Neural cell (in vitro differentiated cells): ENCODE results near the gene DYNLT5. TPM values are rescaled to one million over a fixed set of nuclear protein-coding genes. Genes with fewer than 3 reads are reported as not detected.

Source experiments
- H2AFZ ChIP-seq: fragments of 200-600, 300-800 bp; sonication (generic), shearing (Covaris generic); 2 replicates; pipeline ENCODE4 v1.6.0; 2014; ENCODE audit warnings: low read depth, mild to moderate bottlenecking, antibody characterized with exemption, low read length, moderate library complexity
- H3F3A ChIP-seq: fragments of 200-600 bp; shearing (Covaris generic); 2 replicates; pipeline ENCODE4 v1.6.1; 2016; ENCODE audit warnings: mild to moderate bottlenecking, moderate library complexity, mixed read lengths, antibody characterized with exemption, low read length; ENCODE audit not compliant: insufficient read depth, poor library complexity, severe bottlenecking
- H3K27ac ChIP-seq: fragments of 200-600, 300-800 bp; sonication (generic), shearing (Covaris generic); 2 replicates; pipeline ENCODE4 v1.5.1; 2014; ENCODE audit warnings: mild to moderate bottlenecking, low read length, moderate library complexity
- H3K27me3 ChIP-seq: fragments of 300-800, 200-600 bp; sonication (generic), shearing (Covaris generic); 2 replicates; pipeline ENCODE4 v1.6.0; 2014; ENCODE audit warnings: mild to moderate bottlenecking, low read depth, low read length, moderate library complexity; ENCODE audit not compliant: insufficient read depth
- H3K36me3 ChIP-seq: fragments of 300-800, 200-600 bp; sonication (generic), shearing (Covaris generic); 2 replicates; pipeline ENCODE4 v1.5.1; 2014; ENCODE audit warnings: mild to moderate bottlenecking, antibody characterized with exemption, low read length, moderate library complexity; ENCODE audit not compliant: insufficient read depth
- H3K4me2 ChIP-seq: fragments of 300-800, 200-600 bp; sonication (generic), shearing (Covaris generic); 2 replicates; pipeline ENCODE4 v1.6.0; 2014; ENCODE audit warnings: mild to moderate bottlenecking, low read length
- H3K4me3 ChIP-seq: fragments of 300-800, 200-600 bp; sonication (generic), shearing (Covaris generic); 2 replicates; pipeline ENCODE4 v1.5.1; 2014; ENCODE audit warnings: mild to moderate bottlenecking, low read length, moderate library complexity
- H3K79me2 ChIP-seq: fragments of 200-600 bp; shearing (Covaris generic); replicated peaks from 2 replicates; pipeline ENCODE4 v1.6.0; 2014; ENCODE audit warnings: mild to moderate bottlenecking, low read length, moderate library complexity; ENCODE audit not compliant: insufficient read depth
- H3K9ac ChIP-seq: fragments of 300-800, 200-600 bp; sonication (generic), shearing (Covaris generic); 2 replicates; pipeline ENCODE4 v1.6.1; 2016; ENCODE audit warnings: mild to moderate bottlenecking, low read length, mixed read lengths
- H3K9me2 ChIP-seq: fragments of 200-600 bp; shearing (Covaris generic); 2 replicates; pipeline ENCODE4 v1.6.1; 2016; ENCODE audit warnings: mild to moderate bottlenecking, low read length, mixed read lengths; ENCODE audit not compliant: insufficient read depth
- H3K9me3 ChIP-seq: fragments of 200-600, 300-800 bp; sonication (generic), shearing (Covaris generic); 2 replicates; pipeline ENCODE4 v1.6.1; 2016; ENCODE audit warnings: mild to moderate bottlenecking, mixed run types, low read length, moderate library complexity, mixed read lengths
- H4K20me1 ChIP-seq: fragments of 200-600 bp; shearing (Covaris generic); 2 replicates; pipeline ENCODE4 v1.6.1; 2016; ENCODE audit warnings: mild to moderate bottlenecking, mixed run types; ENCODE audit not compliant: insufficient read depth
- EP300 ChIP-seq: fragments of 450-650 bp; conservative IDR thresholded peaks from 2 replicates; pipeline ENCODE4 v1.6.1; 2014; ENCODE audit warnings: antibody characterized with exemption, mild to moderate bottlenecking, moderate library complexity; ENCODE audit not compliant: poor library complexity, severe bottlenecking
- EZH2 ChIP-seq: fragments of 200-600, 300-800 bp; shearing (Covaris generic), sonication (generic); IDR thresholded peaks from 2 replicates; pipeline ENCODE4 v1.6.1; 2014; ENCODE audit warnings: antibody characterized with exemption, low read length, borderline replicate concordance, mild to moderate bottlenecking; ENCODE audit not compliant: insufficient read depth, poor library complexity, severe bottlenecking
- MXI1 ChIP-seq: fragments of 450-650 bp; conservative IDR thresholded peaks from 2 replicates; pipeline ENCODE4 v1.6.1; 2014; ENCODE audit warnings: antibody characterized with exemption, mild to moderate bottlenecking; ENCODE audit not compliant: poor library complexity, severe bottlenecking
- POLR2AphosphoS5 ChIP-seq: IDR thresholded peaks from 2 replicates; pipeline ENCODE4 v1.6.1; 2012
- RAD21 ChIP-seq: fragments of 450-650 bp; conservative IDR thresholded peaks from 2 replicates; pipeline ENCODE4 v1.6.1; 2014; ENCODE audit warnings: antibody characterized with exemption, mild to moderate bottlenecking, moderate library complexity
- REST ChIP-seq: IDR thresholded peaks from 2 replicates; pipeline ENCODE4 v1.6.1; 2012; ENCODE audit warnings: borderline replicate concordance
- SMC3 ChIP-seq: fragments of 450-650 bp; conservative IDR thresholded peaks from 2 replicates; pipeline ENCODE4 v1.6.1; 2014; ENCODE audit warnings: antibody characterized with exemption, mild to moderate bottlenecking, moderate library complexity; ENCODE audit not compliant: poor library complexity
- TAF1 ChIP-seq: IDR thresholded peaks from 2 replicates; pipeline ENCODE4 v1.6.1; 2012; ENCODE audit warnings: low read depth
- polyA minus RNA-seq: library from RNA; depleted of rRNA, polyadenylated mRNA; stranded (reverse); fragments of >200 nt; gene quantifications from 2 replicates; pipeline ENCODE4 v1.2.3, GENCODE V29; 2014
- polyA plus RNA-seq: library from polyadenylated mRNA; depleted of rRNA; stranded (reverse); fragments of >200 nt; gene quantifications from 2 replicates; pipeline ENCODE4 v1.2.3, GENCODE V29; 2014
- TF ChIP-seq, protein P1 (sequence below): fragments of 450-650 bp; IDR thresholded peaks from 2 replicates; pipeline ENCODE4 v1.5.1; 2014; ENCODE audit warnings: antibody characterized with exemption, mild to moderate bottlenecking, moderate library complexity; ENCODE audit not compliant: poor library complexity, severe bottlenecking

The DYNLT5 gene, protein sequence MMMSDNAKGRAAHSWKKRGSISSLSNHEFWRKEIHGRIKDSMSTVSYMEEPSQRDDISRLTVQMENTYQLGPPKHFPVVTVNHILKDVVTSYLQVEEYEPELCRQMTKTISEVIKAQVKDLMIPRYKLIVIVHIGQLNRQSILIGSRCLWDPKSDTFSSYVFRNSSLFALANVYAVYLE
- polyA plus RNA-seq = not detected in 2 replicates
- not detected in 2 replicates for polyA minus RNA-seq

- no peak within 1 kb of the TSS for H3K27ac ChIP-seq
- no peaks in the 10 kb centered on the region for H3K36me3 ChIP-seq
- no peak within 1 kb of the TSS for H3K4me2 ChIP-seq
- no peaks in the 10 kb centered on the region for H3F3A ChIP-seq
- H3K9ac ChIP-seq = no peak within 1 kb of the TSS
- H3K4me3 ChIP-seq = peak within 1 kb of the TSS; percentile 58
- H3K9me2 ChIP-seq = no peaks in the 10 kb centered on the region
- H3K79me2 ChIP-seq = no peaks in the 10 kb centered on the region
- no peaks in the 10 kb centered on the region for H3K9me3 ChIP-seq
- TF ChIP-seq, protein P1, sequence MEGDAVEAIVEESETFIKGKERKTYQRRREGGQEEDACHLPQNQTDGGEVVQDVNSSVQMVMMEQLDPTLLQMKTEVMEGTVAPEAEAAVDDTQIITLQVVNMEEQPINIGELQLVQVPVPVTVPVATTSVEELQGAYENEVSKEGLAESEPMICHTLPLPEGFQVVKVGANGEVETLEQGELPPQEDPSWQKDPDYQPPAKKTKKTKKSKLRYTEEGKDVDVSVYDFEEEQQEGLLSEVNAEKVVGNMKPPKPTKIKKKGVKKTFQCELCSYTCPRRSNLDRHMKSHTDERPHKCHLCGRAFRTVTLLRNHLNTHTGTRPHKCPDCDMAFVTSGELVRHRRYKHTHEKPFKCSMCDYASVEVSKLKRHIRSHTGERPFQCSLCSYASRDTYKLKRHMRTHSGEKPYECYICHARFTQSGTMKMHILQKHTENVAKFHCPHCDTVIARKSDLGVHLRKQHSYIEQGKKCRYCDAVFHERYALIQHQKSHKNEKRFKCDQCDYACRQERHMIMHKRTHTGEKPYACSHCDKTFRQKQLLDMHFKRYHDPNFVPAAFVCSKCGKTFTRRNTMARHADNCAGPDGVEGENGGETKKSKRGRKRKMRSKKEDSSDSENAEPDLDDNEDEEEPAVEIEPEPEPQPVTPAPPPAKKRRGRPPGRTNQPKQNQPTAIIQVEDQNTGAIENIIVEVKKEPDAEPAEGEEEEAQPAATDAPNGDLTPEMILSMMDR = no peak
- TF ChIP-seq RAD21 (no peak), EP300 (no peak), POLR2AphosphoS5 (no peak), MXI1 (no peak), SMC3 (no peak), TAF1 (no peak), EZH2 (no peak), REST (no peak)
- peaks cover 21% of the 10 kb centered on the region for H3K27me3 ChIP-seq
- no peaks in the 10 kb centered on the region for H4K20me1 ChIP-seq
- no peak within 1 kb of the TSS for H2AFZ ChIP-seq
Observed at GRCh38 chr1:66752000-66752592, at the start of gene DYNLT5. Gene DYNLT5, plus strand, starts transcription at chr1:66752459. Its CDS starts 2,200 bp downstream, at chr1:66754659.

DNA sequence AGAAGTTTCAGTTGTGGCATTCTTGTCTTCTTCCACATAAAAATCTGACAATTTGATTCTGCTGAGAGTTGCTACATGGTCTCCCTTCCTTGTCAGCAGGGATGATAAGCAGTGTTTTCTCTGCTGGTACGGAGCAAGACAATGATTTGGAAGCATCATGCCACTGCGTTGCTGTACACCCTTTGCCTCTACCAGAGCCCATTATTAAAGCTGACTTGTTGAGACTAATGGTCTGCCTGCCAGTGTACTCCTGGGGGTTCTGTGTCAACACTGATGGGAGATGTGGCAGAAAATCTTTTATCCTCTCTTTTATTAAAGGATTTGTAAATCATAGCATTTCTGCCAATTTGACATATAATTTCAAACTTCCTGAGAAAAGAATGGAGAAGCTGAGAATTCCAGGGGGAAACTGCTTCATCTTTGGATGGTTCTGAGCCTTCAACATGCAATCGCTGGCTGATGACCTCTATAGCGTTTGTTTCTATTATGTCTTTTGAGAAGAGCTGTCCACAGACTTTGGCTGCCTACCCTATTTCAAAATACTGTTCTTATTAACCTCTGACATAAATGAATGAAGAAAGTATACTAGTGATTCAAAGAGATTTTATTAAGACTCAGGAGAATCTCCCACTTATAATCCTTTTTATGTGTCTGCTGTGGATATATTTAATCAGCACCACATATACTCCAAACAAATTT is 47.9 kb upstream of the DYNLT5 start:
- Histone ChIP-seq H3K27me3 (no peaks in the 10 kb centered on the region), H3K79me2 (no peaks in the 10 kb centered on the region), H3K36me3 (no peaks in the 10 kb centered on the region), H3K9me2 (no peaks in the 10 kb centered on the region), H4K20me1 (no peaks in the 10 kb centered on the region), H3K4me2 (peak overlapping the region; percentile 37), H3K27ac (no peak overlapping the region), H3K4me3 (peak overlapping the region; percentile 9), H3K9ac (no peak overlapping the region), H3K9me3 (no peaks in the 10 kb centered on the region), H2AFZ (no peak overlapping the region), H3F3A (peaks cover 5% of the 10 kb centered on the region)
- TF ChIP-seq POLR2AphosphoS5 (peak; percentile 78), TAF1 (no peak), MXI1 (no peak), REST (peak; percentile 55), EP300 (peak; percentile 85)
